GM21529 (cell line): ENCODE data around the gene ATG2B.

Experiments
- ATAC-seq: cut with Tn5 transposase; IDR thresholded peaks from one replicate; pipeline ENCODE4 v1.9.1; 2021; ENCODE audit not compliant: unreplicated experiment

The ATG2B gene, protein sequence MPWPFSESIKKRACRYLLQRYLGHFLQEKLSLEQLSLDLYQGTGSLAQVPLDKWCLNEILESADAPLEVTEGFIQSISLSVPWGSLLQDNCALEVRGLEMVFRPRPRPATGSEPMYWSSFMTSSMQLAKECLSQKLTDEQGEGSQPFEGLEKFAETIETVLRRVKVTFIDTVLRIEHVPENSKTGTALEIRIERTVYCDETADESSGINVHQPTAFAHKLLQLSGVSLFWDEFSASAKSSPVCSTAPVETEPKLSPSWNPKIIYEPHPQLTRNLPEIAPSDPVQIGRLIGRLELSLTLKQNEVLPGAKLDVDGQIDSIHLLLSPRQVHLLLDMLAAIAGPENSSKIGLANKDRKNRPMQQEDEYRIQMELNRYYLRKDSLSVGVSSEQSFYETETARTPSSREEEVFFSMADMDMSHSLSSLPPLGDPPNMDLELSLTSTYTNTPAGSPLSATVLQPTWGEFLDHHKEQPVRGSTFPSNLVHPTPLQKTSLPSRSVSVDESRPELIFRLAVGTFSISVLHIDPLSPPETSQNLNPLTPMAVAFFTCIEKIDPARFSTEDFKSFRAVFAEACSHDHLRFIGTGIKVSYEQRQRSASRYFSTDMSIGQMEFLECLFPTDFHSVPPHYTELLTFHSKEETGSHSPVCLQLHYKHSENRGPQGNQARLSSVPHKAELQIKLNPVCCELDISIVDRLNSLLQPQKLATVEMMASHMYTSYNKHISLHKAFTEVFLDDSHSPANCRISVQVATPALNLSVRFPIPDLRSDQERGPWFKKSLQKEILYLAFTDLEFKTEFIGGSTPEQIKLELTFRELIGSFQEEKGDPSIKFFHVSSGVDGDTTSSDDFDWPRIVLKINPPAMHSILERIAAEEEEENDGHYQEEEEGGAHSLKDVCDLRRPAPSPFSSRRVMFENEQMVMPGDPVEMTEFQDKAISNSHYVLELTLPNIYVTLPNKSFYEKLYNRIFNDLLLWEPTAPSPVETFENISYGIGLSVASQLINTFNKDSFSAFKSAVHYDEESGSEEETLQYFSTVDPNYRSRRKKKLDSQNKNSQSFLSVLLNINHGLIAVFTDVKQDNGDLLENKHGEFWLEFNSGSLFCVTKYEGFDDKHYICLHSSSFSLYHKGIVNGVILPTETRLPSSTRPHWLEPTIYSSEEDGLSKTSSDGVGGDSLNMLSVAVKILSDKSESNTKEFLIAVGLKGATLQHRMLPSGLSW (N-terminal part only)

DNA sequence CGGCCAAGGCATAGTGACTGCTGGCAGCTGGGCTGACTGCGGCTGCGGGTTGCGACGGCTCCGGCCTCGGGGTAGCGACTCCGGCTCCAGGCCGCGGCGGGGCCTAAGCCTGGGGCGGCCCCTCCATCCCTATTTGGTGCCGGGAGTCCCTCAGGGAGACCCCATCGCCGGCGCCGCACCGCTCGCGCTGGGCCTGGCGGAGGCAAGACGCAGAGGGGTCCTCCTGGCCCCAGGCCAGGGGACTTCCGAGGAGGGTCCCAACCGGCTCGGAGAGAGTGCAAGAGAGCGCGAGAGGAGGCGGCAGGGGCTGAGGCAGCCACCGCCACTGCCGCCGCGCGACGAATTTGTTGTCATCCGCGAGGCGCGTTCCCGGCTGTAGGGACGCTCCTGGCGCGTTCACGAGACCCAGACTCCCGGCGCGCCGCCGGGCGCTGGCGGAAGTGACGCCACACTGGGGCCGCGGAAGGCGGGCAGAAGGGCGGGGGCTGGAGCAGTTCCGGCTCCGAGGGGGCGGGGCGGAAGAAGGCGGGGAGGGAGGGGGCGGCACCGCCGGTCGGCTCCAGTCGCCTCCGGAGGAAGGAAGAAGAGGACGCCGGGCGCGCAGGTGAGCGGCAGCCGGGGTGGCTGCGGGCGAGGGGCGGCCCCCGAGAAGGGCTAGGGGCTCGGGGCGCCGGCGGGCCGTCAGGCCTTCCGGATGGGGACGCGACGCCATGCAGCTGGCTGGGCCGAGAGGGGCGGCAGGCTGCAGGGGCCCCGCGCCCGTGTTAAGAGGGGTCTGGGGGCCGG is at the start of gene ATG2B, which contains the start of gene GSKIP:
TSS of gene ATG2B (minus strand) at position 377 of the 786 bp plus-strand sequence. CDS start at position 12, 365 bp downstream.
TSS of gene GSKIP (plus strand) at position 562 of the 786 bp plus-strand sequence. CDS start 18,722 bp downstream, outside the sequence.
- ATAC-seq: peak; percentile 80

DNA sequence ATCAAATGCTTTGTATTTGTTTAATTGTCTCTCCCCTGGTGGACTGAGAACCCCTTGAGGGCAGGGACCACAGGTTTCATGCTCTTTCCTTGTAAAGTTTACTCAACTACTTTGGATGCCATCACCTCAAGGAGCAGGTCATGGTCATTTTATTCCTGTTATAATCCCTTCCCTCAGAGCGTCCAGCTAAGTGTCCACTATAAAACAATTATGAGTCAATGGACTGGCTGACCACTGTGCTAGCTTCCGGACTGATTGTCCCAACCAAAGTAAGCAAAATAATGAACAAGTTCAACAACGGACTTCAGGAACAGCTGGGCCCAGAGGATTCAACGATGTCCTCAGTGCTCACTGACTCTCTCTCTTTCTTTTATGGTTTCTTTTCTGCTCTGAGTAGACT is 47.0 kb upstream of the ATG2B start:
- ATAC-seq: no peak

DNA sequence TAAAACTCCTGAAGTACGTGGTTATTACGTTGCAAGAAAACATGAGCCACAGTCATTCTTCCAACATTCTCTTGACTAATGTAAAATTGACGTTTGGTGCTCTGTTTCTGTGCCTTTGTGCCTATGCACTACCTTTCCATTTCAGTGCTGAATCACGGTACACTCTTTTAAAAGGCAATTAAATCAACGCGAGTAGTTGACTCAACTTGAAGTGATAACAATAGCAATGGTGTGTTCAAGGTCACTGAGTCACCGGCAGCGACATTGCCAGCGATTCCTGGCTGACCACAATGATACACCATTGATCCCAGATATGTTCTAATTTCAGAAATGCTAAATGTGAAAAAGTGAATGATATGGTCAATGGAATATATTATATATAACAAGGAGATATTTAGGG is 46.6 kb upstream of the ATG2B start:
- no peak for ATAC-seq

DNA sequence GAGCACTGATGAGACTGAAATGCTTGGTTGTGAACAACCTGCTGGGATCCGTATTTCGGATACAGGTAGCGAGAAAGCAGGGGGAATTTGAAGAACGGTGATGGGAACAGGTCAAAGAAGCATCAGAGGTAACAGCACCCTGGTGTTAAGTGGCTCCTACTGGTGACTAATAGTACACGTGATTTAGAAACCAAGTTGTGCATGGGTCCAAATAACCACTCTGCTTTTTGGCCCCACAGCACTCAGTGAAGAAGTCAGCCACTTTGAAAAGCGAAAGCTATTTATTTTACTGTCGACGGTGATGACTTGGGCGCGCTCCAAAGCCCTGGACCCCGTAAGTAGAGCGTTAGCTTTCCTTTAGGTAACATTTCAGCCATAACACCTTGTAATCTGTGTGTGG is 45.5 kb upstream of the ATG2B start:
- no peak for ATAC-seq

DNA sequence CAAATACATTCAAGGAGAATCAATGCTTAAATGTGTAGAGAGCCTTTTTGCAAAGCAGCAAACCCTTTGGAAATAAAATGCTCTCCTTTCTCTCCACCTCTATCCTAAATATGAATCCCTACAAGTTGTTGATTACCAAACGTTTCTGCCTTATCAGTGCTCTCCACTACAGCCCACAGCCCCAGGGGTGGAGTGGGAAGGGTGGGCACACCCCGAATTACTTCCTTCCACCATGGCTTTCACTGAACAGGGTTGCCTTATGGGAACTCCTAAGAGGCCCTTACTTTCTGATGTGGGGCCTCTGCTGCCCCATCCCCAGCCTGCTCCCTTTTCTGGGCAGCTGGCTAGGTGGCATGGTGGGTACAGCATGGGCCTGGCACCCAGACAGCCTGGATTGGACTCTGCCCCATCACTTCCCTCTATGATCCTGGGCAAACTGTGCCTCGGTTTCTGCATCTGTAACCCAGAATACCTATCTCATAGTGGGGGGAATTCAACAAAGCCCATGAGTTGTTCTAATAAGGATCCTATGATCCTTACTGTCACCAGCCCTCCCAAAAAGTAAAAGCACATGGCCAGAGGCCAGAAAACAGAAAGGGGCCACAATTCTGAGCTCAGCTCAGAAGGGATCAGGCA is 44.9 kb upstream of the ATG2B start:
- no peak for ATAC-seq

DNA sequence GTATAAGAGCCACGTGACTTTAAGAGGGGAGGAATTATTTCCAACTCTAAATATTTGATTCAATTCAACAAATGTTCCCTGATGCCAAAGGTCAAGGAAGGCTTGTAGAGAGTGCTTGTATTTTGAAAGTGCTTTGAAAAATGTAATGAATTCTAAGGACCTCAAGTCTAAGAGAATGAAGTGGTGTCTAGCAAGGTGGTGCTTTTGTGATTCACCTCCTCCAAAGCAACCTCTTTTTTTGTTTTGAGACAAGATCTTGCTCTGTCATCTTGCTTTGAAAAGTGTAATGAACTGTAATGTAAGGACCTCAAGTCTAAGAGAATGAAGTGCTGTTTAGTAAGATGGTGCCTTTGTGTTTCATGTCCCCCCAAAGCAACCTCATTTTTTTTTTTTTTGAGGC is 42.5 kb upstream of the ATG2B start:
- ATAC-seq: no peak

DNA sequence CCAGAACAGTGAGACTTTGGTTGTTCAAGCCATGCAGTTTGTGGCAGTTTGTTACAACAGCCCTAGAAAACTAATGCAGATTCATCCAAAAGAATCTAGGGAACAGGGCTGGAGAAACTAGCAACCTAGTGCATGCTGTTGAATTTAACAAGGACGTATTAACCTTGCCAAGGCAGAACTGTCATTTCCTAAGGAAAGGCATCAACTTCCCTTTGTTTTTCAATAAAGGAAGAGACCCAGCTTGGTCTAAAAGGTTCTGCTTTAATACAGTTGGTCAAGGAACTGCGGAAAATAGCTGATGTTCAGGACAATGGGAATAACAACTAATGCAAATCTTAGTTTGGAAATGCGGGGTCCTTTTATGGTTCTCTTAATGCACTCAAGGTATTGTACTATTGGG is 40.3 kb upstream of the ATG2B start:
- ATAC-seq: no peak

DNA sequence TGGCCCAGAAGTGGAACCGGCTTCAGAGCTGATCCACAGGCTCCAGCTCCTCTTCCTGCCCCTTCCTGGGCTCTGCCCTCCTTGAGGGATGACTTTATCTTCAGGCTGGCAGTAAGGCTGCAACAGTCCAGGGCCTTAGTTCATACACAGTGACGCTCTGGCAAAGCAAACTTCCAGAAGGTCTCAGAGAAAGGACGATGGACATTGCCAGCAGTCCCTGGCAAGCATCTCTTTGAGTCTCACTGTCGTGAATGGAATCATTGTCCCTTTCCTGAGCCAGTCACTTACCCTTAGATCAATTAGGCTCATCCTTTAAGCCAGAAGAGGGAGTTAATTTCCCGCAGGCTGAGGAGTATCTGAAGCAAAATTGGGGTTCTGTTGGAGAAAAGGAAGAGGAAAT is 37.4 kb upstream of the ATG2B start:
- no peak for ATAC-seq

DNA sequence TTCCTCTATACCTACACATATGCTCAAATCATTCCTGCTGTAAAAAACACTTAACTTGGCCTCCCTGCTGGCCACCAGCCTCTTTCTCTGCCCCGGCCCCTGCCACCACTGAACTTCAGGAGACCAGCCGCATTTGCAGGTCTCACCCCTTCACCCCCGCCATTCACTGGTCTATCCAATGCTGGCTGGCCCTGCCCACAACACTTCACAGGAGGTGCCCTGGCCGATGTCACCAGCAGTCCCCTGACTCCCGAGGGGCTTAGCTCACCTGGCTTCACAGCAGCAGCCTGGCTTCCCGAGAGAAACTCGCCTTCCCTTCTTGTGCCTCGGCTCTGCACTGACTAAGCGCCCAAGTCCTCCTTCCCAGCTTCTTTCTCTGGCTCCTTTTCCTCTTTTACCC is 36.3 kb upstream of the ATG2B start:
- ATAC-seq: no peak

DNA sequence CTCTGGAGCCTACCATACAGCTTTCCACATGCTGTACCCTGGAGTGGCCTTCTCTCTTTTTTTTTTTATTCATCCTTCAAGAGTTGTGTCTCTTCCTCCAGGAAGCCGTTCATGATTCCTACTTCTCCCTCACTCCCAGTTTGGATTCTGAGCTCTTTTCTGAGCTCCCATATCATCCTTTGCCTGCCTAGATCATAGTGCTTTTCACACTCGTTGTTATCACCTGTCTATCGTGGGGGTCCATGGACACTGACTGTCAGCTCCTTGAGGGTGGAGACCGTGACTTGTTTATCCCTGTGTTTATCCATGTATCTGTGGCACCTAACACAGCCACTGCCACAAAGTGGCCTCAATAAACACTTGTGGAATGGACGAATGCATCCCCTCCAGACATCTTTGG is 35.8 kb upstream of the ATG2B start:
- ATAC-seq: no peak

DNA sequence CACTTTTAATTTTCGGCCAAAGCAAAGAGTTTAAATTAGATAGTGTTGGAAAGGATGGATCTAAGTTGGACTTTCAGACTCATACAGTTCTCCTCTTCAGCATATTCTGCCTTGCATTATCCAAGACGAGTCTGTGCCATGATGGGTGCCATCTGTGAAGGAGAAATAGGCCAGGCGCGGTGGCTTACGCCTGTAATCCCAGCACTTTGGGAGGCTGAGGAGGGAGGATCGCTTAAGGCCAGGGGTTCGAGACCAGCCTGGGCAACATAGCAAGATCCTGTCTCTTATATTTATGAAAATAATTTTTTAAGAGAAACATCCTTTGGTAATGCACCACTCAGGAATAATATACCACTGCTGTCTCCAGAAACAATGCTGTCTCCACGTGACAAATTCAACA is 35.3 kb upstream of the ATG2B start:
- no peak for ATAC-seq

DNA sequence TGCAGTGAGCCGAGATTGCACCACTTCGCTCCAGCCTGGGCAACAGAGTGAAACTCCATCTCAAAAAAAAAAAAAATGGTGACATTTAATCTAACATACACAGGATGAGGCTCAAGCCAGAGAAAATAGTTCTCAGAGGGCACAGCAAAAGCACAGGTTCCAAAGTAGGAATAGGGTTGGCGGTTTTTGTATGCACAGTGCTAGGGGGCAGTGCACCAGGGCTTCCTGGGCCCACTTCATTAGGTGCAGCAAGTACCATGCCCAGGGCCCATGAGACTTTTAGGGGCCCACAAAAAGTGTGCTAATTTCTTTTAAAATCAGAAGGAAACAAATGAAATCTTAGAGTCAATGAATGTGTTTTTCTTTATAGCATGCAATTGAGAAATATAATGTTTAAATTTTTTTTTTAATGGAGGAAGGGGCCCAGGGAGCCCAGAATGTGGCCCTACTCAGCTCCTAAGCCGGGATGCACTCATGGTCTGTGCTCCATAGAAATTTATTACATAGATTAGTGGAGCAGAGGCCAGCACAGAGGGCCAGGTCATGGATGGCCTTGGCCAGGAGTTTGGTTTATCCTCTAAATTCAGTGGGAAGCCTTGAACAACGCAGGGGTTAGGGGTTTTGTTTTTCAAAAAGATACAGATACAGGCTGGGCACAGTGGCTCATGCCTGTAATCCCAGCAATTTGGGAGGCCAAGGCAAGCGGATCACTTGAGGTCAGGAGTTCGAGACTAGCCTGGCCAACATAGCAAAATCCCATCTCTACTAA is 31.1 kb upstream of the ATG2B start:
- no peak for ATAC-seq

DNA sequence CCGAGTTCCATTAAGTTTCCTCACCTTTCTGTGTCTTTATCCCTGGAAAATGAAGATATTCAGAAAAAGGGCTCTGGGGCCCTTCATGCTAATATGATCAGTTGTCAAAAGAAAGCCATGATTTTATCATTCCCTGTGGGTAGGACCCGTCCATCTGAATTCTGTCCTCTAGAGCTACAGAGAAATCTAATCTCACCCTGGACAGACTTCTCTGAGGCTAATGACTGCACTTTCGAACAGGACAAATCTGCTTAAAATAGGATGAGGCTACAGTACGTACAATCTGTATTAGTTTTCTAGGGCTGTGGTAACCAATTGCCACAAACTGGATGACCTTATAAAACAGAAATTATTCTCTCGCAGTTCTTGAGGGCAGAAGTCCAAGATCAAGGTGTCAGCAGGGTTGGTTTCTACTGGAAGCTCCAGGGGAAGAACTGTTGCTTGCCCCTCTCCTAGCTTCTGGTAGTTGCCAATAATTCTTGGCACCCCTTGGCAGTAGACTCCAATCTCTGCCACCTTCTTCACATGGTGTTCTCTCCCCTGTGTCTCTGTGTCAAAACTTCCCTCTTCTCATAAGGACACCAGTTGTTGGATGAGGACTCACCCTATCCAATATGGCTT is 30.0 kb upstream of the ATG2B start:
- no peak for ATAC-seq

DNA sequence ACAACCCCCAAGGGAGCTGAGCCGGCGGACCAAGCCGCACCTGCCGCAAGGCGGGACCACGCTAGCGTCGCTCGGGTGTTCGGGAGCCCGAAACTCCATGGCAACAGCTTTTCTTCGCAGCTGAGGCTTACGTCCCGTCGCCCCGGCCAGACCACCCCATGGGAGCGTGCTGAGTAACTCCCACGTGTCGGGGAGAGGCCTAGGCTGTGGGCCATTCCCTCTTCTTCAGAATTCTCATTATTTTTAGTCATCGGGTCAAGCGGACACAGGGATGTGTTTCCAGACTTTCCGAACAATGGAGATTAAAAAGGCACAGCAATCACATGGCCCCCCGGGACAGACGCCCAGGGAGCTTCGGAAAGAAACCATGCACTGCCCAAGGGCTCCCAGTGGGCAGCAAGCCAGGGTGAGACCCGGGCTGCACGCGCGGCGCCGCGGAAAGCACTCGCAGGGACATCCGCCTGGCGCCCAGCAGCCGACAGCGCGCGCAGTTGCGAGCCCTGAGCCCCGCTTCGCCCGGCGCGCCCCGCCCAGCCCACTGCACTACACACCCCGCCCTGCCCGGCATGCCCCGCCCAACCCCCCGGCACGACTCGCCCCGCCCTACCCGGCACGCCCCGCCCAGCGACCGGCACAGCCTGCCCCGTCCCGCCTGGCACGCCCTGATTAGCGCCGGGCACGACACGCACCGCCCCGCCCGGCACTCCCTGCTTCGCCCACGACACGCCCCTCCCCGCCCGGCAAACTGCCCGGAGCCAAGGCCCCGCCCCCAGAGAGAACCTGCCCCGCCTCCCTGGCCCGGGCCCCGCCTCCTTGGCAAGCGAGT is 28.4 kb upstream of the ATG2B start:
- ATAC-seq: peak; percentile 89

DNA sequence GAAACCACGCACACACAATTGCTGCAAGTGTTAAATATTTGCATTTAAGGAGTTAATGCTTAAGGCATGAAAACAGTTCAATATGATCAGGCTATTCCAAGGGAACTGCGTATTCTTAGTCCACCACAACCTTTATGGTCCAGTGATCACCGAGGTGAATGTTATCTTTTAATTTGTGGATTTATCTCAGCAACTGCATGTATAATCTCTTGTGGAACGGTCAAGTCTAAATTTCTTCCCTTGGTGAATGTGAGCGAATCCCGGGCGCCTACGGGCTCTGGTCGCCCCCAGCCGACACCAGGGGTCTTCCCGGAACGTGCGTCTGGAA is 27.8 kb upstream of the ATG2B start:
- ATAC-seq: no peak

DNA sequence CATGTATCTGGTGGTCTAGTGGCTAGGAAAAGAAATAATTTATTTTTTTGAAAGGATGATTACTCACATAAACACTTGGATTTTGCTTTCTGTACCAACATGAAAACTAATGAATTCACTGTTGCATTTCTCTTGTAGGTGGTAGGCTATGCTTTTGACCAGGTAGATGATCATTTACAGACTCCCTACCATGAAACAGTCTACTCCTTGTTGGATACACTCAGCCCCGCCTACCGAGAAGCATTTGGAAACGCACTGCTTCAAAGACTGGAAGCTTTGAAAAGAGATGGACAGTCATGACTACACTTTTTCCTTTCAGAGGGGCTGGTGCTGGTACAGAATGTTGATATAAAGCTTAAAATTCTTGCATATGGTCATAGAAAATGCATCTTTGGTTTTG is 22.2 kb upstream of the ATG2B start:
- no peak for ATAC-seq

DNA sequence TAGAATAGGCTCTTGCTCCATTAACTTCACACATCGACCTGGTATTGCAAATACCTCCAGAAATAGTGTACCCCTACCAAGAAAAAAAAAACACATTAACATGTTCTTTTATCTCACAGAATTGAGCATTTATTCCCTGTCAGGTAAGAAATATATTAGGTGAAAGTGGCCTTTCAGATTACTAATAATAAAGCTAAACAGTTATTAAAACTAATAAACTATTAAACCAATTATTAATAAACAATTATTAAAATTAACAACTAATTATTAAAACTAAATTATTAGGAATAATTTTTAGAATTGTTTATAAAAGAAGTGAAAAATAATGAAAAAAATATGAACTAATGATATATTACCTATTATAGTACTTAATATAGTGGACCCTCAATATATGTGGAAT is 21.6 kb upstream of the ATG2B start:
- no peak for ATAC-seq

DNA sequence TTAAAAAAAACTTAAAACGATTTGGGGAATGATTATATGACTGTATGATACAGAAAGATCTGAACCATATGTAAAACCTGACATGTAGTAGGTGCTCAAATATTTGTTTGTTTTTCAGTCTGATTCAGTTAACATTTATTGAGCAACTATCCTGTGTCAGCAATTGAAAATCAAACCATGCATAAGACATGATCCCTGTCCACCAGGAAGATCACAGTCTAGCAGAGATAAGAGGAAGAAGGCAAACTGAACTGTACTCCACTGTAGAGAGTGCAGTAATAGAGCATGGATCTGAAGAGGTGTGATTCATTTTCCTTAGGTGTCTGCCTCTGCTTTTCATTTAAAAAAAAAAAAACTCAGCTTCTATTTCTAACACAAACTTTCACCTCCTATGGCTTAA is 20.9 kb upstream of the ATG2B start:
- ATAC-seq: no peak
